ENCODE data around the gene PNMA6E.

- TF ChIP-seq ZNF274 (IDR thresholded peaks at IDR 0.05; ENCODE audit: low read depth, low read length) = no peak
- no peak for TF ChIP-seq YY1 (IDR thresholded peaks at IDR 0.05; ENCODE audit: insufficient read depth, insufficient read length)
Measured at GRCh38 chrX:153397256-153397960, 3.7 kb downstream of the PNMA6E start.
